Measurements from ENCODE around the gene WDR38.

The WDR38 gene

DNA sequence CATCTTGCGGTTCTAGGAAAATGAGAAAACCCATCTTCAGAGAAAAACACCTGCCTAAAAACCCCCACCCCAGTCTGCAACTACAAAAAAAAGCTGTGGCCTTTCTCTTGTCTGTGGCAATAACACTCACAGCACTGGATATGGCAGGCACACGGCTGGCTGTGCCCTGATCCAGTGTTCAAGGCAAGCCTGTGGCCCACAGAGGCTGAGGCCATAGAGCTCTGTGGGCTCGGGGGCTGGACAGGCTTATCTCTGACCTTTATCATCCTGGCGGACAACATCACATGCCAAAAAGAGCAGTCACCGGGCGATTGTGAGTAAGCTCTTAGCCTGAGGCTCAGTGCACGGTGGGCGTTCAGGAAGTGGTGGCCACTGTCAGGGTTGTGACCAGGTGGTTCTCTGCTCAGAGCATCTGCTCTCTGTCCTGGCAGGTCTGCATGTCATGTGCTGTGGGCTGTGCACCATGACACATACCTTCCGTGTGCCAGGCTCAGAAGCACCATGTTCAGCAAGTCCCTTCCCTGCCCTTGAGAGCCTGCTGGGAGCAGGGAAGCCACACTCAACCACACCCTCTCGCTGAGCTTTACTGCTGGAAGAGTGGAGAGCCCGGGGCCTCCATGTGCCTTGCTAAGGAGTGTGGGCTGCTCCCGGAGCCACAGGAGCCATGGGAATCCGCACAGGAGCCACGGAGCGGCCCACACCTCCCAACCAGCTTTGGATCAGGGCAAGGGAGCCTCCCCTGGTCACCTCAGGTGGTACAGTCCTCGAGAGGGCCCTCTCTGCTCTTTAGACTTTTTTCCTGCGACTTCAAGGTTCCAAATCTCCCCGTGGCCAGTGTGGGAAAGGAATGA lies 34.6 kb upstream of the WDR38 start:
- TF ChIP-seq, protein P1, sequence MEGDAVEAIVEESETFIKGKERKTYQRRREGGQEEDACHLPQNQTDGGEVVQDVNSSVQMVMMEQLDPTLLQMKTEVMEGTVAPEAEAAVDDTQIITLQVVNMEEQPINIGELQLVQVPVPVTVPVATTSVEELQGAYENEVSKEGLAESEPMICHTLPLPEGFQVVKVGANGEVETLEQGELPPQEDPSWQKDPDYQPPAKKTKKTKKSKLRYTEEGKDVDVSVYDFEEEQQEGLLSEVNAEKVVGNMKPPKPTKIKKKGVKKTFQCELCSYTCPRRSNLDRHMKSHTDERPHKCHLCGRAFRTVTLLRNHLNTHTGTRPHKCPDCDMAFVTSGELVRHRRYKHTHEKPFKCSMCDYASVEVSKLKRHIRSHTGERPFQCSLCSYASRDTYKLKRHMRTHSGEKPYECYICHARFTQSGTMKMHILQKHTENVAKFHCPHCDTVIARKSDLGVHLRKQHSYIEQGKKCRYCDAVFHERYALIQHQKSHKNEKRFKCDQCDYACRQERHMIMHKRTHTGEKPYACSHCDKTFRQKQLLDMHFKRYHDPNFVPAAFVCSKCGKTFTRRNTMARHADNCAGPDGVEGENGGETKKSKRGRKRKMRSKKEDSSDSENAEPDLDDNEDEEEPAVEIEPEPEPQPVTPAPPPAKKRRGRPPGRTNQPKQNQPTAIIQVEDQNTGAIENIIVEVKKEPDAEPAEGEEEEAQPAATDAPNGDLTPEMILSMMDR (conservative IDR thresholded peaks at IDR 0.05; ENCODE audit: low read depth, low read length): no peak
- H3K4me3 ChIP-seq (ENCODE audit: low read depth, low read length): no peak overlapping the region
- no peak for DNase-seq (ENCODE audit: low read depth)

GRCh38 chr9:124820698-124821623 lies 32.3 kb upstream of the WDR38 start:
- H3K4me3 ChIP-seq (ENCODE audit: low read depth, low read length): no peak overlapping the region
- DNase-seq (ENCODE audit: low read depth): no peak
- TF ChIP-seq, protein P1 (conservative IDR thresholded peaks at IDR 0.05; ENCODE audit: low read depth, low read length): no peak

- no peak overlapping the region for H3K4me3 ChIP-seq (ENCODE audit: low read depth, low read length)
- TF ChIP-seq, protein P1 (conservative IDR thresholded peaks at IDR 0.05; ENCODE audit: low read depth, low read length): no peak
- DNase-seq (ENCODE audit: low read depth): no peak
Measured at GRCh38 chr9:124828489-124829333, 24.5 kb upstream of the WDR38 start.

GRCh38 chr9:124829334-124829669 lies 24.0 kb upstream of the WDR38 start:
- TF ChIP-seq, protein P1 (conservative IDR thresholded peaks at IDR 0.05; ENCODE audit: low read depth, low read length): no peak
- no peak overlapping the region for H3K4me3 ChIP-seq (ENCODE audit: low read depth, low read length)
- DNase-seq (ENCODE audit: low read depth): no peak

- DNase-seq (ENCODE audit: low read depth): no peak
- TF ChIP-seq, protein P1 (conservative IDR thresholded peaks at IDR 0.05; ENCODE audit: low read depth, low read length): no peak
- no peak overlapping the region for H3K4me3 ChIP-seq (ENCODE audit: low read depth, low read length)
Measured at GRCh38 chr9:124830593-124830992, 22.7 kb upstream of the WDR38 start.

GRCh38 chr9:124831642-124832364 lies 21.5 kb upstream of the WDR38 start:
- TF ChIP-seq, protein P1 (conservative IDR thresholded peaks at IDR 0.05; ENCODE audit: low read depth, low read length): no peak
- H3K4me3 ChIP-seq (ENCODE audit: low read depth, low read length): no peak overlapping the region
- DNase-seq (ENCODE audit: low read depth): no peak

Measured in choroid plexus epithelial cell (primary cell).